IgD-negative memory B cell (primary cell): ENCODE data around the gene NECAB2. TPM values are rescaled to one million over a fixed set of nuclear protein-coding genes. Genes with fewer than 3 reads are reported as not detected.
A peak's percentile ranks its signal among the peaks of the same experiment; 100 is the strongest.

ENCODE experiments used
- H3K27ac Mint-ChIP-seq, 3 donors: one replicate each; pipeline ENCODE4 v1.8.0; 2020 to 2022; ENCODE audit warnings: mild to moderate bottlenecking in 3 of 3, mixed read lengths in 3 of 3, moderate library complexity in 1 of 3
- H3K27me3 Mint-ChIP-seq: one replicate; pipeline ENCODE4 v1.8.0; 2021; ENCODE audit warnings: mixed read lengths
- H3K36me3 Mint-ChIP-seq: one replicate; pipeline ENCODE4 v1.8.0; 2020; ENCODE audit warnings: mild to moderate bottlenecking, mixed read lengths
- H3K4me1 Mint-ChIP-seq, 3 donors: one replicate each; pipeline ENCODE4 v1.8.0; 2020 to 2022; ENCODE audit warnings: mixed read lengths in 3 of 3, mild to moderate bottlenecking in 1 of 3
- H3K4me3 Mint-ChIP-seq, 4 donors: one replicate each; pipeline ENCODE4 v1.8.0; 2020 to 2022; ENCODE audit warnings: mild to moderate bottlenecking in 4 of 4, mixed read lengths in 4 of 4, moderate library complexity in 3 of 4
- H3K9me3 Mint-ChIP-seq, 3 donors: one replicate each; pipeline ENCODE4 v1.8.0; 2020 to 2021; ENCODE audit warnings: mixed read lengths in 3 of 3, mild to moderate bottlenecking in 1 of 3
- polyA plus RNA-seq: library from polyadenylated mRNA; unstranded; fragments of 300-500 nt; fragmentation: Illumina TruSeq; gene quantifications from one replicate; pipeline ENCODE4 v1.2.3, GENCODE V29; 2021

Gene NECAB2
- polyA plus RNA-seq, 1 donor from 2014 or later, result not detected

DNA sequence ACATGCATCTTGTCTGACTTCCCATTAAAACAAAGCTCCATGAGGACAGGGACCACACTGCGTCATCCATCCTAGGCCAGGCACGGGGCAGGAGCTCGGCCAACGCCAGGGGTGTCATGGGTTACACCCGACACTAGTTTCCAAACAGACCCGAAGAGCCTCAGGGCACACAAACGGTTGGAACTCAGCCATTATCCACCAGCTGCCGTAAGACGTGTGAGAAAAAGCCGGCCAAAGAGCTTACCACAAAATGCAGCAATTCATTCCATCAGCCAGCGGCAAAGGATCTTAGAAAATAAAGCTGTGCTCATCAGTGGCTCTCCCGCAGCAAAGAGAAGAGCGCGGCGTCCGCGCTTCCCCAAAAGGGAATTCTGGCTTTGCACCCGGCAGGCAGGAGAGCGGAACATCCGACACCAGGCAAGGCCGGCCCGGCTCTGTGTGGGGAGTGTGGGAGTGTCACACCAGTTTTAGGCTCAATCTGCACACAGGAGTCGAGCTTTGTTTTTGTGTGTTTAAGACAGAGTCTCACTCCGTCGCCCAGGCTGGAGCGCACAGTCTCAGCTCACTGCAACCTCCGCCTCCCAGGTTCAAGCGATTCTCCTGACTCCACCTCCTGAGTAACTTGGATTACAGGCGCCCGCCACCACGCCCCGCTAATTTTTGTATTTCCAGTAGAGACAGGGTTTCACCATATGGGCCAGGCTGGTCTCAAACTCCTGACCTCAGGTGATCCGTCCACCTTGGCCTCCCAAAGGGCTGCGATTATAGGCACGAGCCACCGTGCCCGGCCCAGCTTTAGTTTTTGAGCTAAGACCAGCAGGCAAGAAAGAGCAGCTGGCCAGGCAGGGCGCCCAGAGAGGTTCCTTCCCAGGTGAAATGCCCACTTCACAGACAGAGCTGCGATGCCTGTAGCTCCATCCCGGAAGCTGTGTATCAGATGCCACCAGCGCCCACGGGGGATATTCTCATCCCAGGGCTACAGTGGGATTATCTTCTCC is 73.1 kb downstream of the NECAB2 start:
- Mint-ChIP-seq H3K27me3 (peaks cover 14% of the 10 kb centered on the region), H3K36me3 (no peaks in the 10 kb centered on the region), H3K4me1 (no peaks in the 10 kb centered on the region), H3K27ac (no peak overlapping the region), H3K4me3 (no peak overlapping the region), H3K9me3 (peaks cover 0 to 4% (median 2%) of the 10 kb centered on the region in 3 donors)

GRCh38 chr16:84041881-84042280 is 73.8 kb downstream of the NECAB2 start:
- Mint-ChIP-seq H3K9me3 (peaks cover 0 to 2% (median 0%) of the 10 kb centered on the region in 3 donors), H3K4me1 (no peaks in the 10 kb centered on the region), H3K4me3 (no peak overlapping the region), H3K27me3 (peaks cover 14% of the 10 kb centered on the region), H3K36me3 (no peaks in the 10 kb centered on the region), H3K27ac (no peak overlapping the region)

- H3K4me1 Mint-ChIP-seq, result no peaks in the 10 kb centered on the region
These were observed 74.3 kb downstream of the NECAB2 start, which contains the start of gene SLC38A8 for GRCh38 chr16:84042308-84042878. TSS of gene SLC38A8 (minus strand) at chr16:84042795. CDS start at chr16:84042157, 638 bp downstream.

DNA sequence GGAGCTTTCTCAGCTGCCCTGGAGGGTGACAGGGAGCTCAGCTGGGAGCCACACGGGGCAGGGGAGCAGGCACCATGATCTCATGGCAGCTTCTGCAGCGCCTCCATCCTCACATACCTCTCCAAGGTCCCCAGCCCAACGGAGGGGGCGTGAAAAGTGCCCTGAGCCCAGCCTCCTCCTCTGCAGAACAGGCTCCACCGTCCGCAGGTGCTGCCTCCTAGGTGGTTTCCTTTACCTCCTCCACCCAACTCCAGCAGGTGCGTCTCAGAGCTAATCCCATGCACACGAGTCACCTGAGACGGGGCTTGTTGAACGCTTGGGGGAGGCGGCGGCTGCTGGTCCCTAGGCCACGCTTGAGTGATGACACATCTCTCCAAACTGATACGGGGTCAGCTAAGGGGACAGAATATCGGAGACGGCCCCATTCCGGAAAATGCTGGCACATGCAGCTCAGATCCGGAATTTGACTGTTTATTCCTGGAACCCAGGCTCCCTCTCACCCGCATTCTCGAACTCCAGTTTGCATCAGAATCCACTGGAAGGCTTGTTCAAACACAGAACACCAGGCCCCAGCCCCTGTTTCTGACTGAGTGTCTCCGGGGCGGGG is 74.9 kb downstream of the NECAB2 start:
- Mint-ChIP-seq H3K9me3 (peaks cover 0 to 2% (median 0%) of the 10 kb centered on the region in 3 donors), H3K27me3 (peaks cover 14% of the 10 kb centered on the region), H3K27ac (no peak overlapping the region), H3K4me3 (no peak overlapping the region), H3K36me3 (peaks cover 3% of the 10 kb centered on the region), H3K4me1 (no peaks in the 10 kb centered on the region)

More at GRCh38 chr16:84042308-84042878, 74.3 kb downstream of the NECAB2 start, which contains the start of gene SLC38A8:
- H3K27ac Mint-ChIP-seq, result no peak within 1 kb of the TSS
- H3K36me3 Mint-ChIP-seq, result no peaks in the 10 kb centered on the region
- peaks cover 0 to 2% (median 0%) of the 10 kb centered on the region in 3 donors for H3K9me3 Mint-ChIP-seq
- peak within 1 kb of the TSS in 1 of 4 donors; percentile 9 for H3K4me3 Mint-ChIP-seq
- H3K27me3 Mint-ChIP-seq, result peaks cover 14% of the 10 kb centered on the region

DNA sequence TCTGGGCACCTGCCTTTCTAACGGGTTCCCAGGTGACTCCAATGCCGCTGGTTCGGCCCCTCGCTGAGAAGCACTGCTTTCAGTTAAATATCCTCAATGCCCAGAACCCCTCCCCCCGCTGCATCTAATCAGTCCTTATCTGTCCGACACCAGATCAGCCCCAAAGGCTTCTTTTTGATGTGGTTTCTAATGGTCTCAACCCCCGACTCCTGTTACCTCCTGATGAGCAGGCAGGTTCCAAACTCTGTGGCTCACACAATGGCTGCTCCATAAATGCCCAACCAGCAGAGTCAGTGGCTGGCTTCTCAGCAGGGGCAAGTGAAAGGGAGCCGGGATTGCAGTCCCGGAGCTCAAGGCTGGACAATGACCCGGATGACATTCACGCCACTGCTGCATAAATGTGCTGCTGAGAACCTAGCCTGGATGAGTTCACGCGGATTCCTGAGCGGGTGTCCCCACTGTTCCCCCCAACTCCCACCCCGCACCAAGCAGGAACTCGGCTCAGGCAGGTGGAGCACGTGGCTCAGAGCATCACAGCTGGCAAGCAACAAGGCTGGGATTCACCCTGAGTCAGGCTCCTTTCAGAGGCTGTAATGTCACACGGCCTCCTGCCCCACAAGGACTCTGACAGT is 75.6 kb downstream of the NECAB2 start:
- Mint-ChIP-seq H3K27me3 (peaks cover 14% of the 10 kb centered on the region), H3K9me3 (peaks cover 0 to 2% (median 0%) of the 10 kb centered on the region in 3 donors), H3K4me3 (no peak overlapping the region), H3K36me3 (peaks cover 5% of the 10 kb centered on the region), H3K4me1 (no peaks in the 10 kb centered on the region), H3K27ac (no peak overlapping the region)

DNA sequence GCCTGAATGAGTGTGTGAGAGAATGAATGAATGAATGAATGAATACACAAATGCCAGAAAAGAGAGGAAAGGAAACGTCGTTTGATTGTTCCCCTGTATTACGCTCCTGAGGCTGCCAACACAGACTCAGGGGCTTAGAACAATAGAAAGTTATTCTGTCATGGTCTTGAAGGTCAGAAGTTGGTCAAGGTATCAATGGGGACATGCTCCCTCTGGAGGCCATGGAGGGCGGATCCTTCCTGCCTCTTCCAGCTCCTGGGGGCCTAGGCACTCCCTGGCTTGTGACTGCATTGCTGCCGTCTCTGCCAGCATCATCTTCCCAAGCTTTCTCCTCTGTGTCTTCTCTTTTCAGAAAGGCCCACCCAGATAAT is 76.1 kb downstream of the NECAB2 start:
- Mint-ChIP-seq H3K4me1 (no peaks in the 10 kb centered on the region), H3K9me3 (peaks cover 0 to 2% (median 0%) of the 10 kb centered on the region in 3 donors), H3K27me3 (peaks cover 12% of the 10 kb centered on the region), H3K36me3 (peaks cover 7% of the 10 kb centered on the region), H3K27ac (no peak overlapping the region), H3K4me3 (peak overlapping the region in 1 of 4 donors; percentile 65)

DNA sequence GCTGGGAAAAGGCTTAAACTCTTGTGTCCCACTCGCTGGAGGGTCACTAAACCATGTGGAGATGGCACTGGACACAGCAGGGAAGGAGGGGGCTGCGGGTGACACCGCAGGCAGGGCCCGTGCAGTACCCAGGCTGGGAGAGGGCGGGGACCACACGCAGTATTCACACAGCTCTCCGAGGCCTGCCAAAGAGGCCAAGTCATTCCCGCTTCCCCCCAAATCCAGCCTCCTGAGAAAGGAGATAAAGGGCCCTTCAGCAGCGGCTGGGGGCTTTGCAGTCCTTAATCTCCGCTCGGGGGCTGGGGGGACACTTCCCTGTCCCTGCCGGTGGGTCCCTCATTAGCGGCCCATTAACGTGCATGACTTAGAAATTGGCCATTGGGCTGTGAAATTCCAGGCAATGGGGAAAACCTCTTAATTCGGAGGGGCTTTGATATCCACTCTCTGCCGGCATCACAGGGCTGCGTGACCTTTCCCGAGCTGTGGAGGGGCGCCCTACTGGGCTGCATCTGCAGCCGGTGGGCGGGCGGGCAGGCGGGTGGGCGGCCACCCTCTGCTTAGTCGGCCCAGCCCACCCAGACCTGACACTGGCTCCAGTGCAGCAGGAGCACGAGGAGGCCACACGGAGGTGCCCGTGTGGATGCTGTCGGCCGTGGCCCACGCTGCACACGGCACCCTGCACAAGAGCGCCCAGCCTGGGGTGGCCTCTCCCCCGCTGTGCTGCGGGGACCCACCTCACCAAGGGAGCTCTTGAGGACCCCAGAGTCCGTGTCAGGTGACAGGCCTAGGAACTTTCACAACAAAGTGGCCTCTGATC is 77.2 kb downstream of the NECAB2 start:
- Mint-ChIP-seq H3K4me1 (no peaks in the 10 kb centered on the region), H3K36me3 (peaks cover 7% of the 10 kb centered on the region), H3K27ac (peak overlapping the region in 1 of 3 donors; percentile 64), H3K4me3 (no peak overlapping the region), H3K27me3 (peaks cover 12% of the 10 kb centered on the region), H3K9me3 (peaks cover 0 to 2% (median 0%) of the 10 kb centered on the region in 3 donors)

DNA sequence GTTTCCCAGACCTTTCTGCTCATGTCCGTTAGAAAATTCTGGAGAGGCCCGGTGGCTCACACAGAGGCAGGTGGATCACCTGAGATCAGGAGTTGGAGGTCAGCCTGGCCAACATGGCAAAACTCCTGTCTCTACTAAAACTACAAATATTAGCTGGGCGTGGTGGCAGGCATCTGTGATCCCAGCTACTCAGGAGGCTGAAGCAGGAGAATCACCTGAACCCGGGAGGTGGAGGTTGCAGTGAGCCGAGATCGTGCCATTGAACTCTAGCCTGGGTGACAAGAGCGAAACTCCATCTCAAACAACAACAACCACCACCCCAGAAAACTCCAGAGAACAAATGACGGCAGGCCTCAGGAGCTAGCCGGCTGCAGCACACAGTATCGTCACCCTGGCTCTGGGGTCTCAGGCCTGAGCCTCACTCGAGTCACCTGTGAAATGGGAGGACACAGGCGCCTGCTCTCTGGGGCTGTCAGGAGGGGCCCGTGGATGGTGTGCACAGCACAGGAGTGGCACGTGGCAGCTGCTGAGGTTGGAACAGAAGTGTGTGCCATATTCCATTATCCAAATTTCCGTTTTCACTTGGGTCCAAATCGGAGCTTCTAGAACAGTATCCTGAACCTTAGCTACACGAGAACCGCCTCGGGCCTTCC is 77.9 kb downstream of the NECAB2 start:
- Mint-ChIP-seq H3K27me3 (peaks cover 12% of the 10 kb centered on the region), H3K27ac (no peak overlapping the region), H3K4me3 (no peak overlapping the region), H3K9me3 (peaks cover 0 to 2% (median 0%) of the 10 kb centered on the region in 3 donors), H3K36me3 (peaks cover 7% of the 10 kb centered on the region), H3K4me1 (no peaks in the 10 kb centered on the region)

DNA sequence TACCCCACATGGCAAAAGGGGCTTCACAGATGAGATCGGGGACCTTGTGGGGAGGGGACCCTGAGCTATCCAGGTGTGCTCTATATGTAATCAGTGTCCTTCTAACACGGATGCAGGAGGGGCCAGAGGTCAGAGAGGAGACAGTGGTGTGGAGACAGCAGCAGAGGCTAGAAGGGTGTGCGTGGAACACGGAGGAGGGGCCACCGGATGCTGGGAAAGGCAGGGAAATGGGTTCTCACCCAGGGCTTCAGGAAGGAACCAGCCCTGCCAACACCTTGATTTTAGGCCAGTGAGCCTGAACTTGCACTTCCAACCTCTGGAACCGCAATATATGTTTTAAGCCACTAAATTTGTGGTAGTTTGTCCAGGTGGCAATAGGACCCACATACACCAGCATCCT is 79.2 kb downstream of the NECAB2 start:
- H3K27ac Mint-ChIP-seq, result peak overlapping the region in 1 of 3 donors; percentile 67

DNA sequence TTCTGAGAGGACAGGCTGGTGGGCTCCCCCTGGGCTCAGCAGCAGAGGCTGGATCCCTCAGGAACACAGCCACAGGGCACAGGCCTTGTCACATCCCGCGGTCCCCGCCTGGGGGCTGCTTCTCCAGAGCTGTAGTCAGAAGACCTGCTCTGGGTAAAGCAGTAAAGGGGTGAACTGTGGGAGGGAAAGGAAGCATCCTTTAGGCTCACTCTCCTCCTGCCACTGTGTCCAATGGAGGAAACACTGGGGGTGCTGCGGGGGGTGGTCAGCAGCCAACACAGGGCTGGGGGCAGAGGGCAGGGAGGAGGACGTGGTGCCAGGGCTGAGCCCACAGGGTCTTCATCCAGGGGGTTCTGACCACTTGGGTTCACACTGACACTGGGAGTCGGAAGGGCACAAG is 79.6 kb downstream of the NECAB2 start:
- H3K27me3 Mint-ChIP-seq, result peaks cover 12% of the 10 kb centered on the region
- H3K9me3 Mint-ChIP-seq, result no peaks in the 10 kb centered on the region
- H3K4me1 Mint-ChIP-seq, result no peaks in the 10 kb centered on the region
- peaks cover 9% of the 10 kb centered on the region for H3K36me3 Mint-ChIP-seq
- no peak overlapping the region for H3K27ac Mint-ChIP-seq
- no peak overlapping the region for H3K4me3 Mint-ChIP-seq

More for the DNA sequence above, 79.2 kb downstream of the NECAB2 start:
- Mint-ChIP-seq H3K4me3 (no peak overlapping the region), H3K27me3 (peaks cover 12% of the 10 kb centered on the region), H3K9me3 (no peaks in the 10 kb centered on the region), H3K36me3 (peaks cover 7% of the 10 kb centered on the region), H3K4me1 (no peaks in the 10 kb centered on the region)

DNA sequence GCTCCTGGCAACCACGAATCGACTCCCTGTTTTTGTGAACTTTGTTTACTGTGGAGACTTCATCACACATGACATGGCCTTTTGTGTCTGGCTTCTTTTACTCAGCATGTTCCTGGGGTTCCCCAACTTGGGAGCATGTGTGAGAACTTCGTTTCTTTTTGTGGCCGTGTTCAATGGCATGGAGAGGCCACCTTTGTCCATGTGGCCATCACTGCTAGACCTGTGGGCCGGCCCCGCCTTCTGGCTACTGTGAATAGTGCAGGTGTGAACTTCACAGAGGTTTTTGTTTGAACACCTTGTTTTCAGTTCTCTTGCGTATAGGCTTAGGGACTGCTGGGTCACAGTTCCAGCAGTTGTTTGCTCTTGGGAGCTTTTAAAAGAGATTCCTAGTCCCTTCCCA is 80.2 kb downstream of the NECAB2 start:
- H3K36me3 Mint-ChIP-seq, result peaks cover 11% of the 10 kb centered on the region
- no peaks in the 10 kb centered on the region for H3K9me3 Mint-ChIP-seq
- H3K27ac Mint-ChIP-seq, result no peak overlapping the region
- no peak overlapping the region for H3K4me3 Mint-ChIP-seq
- peaks cover 11% of the 10 kb centered on the region for H3K27me3 Mint-ChIP-seq
- no peaks in the 10 kb centered on the region for H3K4me1 Mint-ChIP-seq

DNA sequence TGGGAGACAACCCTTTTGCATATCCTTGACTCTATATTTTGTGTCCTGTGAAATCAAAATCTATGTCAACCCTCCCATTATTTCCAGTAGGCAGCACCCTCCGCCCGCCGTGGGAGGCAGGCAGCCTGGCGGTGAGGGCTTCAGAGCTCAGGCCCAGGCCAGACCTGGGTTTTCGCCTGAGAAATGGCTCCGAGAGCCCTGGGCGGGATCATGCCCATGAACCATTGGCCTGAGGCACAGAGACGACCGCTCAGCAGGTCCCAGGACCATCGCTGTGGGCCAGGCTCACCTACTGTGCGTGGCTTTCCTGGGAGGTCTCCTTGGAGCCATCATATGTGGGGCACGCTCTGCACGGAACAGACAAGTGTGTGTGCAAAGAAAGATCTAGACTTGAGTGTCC is 80.8 kb downstream of the NECAB2 start:
- Mint-ChIP-seq H3K4me3 (no peak overlapping the region), H3K27me3 (peaks cover 5% of the 10 kb centered on the region), H3K36me3 (peaks cover 11% of the 10 kb centered on the region), H3K9me3 (no peaks in the 10 kb centered on the region), H3K27ac (peak overlapping the region in 1 of 3 donors; percentile 47), H3K4me1 (no peaks in the 10 kb centered on the region)

DNA sequence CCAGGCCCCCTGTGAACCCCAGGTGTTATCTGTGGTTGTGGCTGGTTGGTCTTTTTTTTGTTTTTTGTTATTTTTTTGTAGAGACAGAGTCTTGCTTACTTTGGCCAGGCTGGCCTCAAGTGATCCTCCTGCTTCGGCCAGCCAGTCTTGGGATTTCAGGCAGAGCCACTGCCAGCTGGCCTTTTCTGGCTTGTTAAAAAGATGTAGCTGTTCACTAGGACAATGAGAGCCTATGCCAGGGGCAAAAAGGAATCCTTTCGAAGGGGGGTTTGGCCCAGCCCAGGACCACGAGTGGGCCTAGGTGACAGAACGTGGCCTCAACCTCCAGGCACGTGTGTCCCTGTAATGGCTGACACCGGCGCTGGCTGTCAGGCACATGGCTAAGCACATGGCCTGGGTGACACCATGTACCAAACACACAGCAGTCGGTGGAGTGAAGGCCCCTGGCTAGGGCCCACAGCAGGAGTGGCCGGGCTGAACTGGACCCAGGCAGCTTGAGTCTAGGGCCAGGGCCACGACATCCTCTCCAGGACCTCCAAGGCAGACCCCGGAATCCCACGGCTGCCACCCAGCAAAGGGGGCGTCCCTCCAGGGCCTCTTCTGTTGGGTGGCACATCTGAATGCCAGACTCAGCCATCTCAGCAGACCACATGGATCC is 81.5 kb downstream of the NECAB2 start:
- Mint-ChIP-seq H3K27me3 (peaks cover under 1% of the 10 kb centered on the region), H3K4me1 (no peaks in the 10 kb centered on the region), H3K4me3 (no peak overlapping the region), H3K9me3 (no peaks in the 10 kb centered on the region), H3K27ac (no peak overlapping the region), H3K36me3 (peaks cover 12% of the 10 kb centered on the region)
